Smooth muscle cell (in vitro differentiated cells): ENCODE data around the gene INTS1. TPM values are rescaled to one million over a fixed set of nuclear protein-coding genes. Genes with fewer than 3 reads are reported as not detected.
A peak's percentile ranks its signal among the peaks of the same experiment; 100 is the strongest.

ENCODE experiments used
- DNase-seq: peaks from one replicate; lab custom pipeline; 2025; ENCODE audit not compliant: unreplicated experiment; lab: John Stamatoyannopoulos, UW
- H2AFZ ChIP-seq: fragments of 200-600 bp; sonication (generic); 2 replicates; pipeline ENCODE4 v1.6.0; 2016; ENCODE audit warnings: antibody characterized with exemption, low read depth, mild to moderate bottlenecking
- H3F3A ChIP-seq: fragments of 200-600 bp; sonication (generic); 2 replicates; pipeline ENCODE4 v1.6.0; 2017; ENCODE audit warnings: antibody characterized with exemption, low read depth
- H3K27ac ChIP-seq: fragments of 200-600 bp; sonication (generic); 2 replicates; pipeline ENCODE4 v1.5.1; 2016; ENCODE audit warnings: low read depth, mild to moderate bottlenecking
- H3K27me3 ChIP-seq: fragments of 200-600 bp; sonication (generic); 2 replicates; pipeline ENCODE4 v1.6.1; 2016; ENCODE audit warnings: low read depth, mild to moderate bottlenecking
- H3K36me3 ChIP-seq: fragments of 200-600 bp; sonication (generic); 2 replicates; pipeline ENCODE4 v1.5.1; 2016; ENCODE audit warnings: low read depth
- H3K4me1 ChIP-seq: fragments of 200-600 bp; sonication (generic); 2 replicates; pipeline ENCODE4 v1.5.1; 2016; ENCODE audit warnings: low read depth
- H3K4me2 ChIP-seq: fragments of 200-600 bp; sonication (generic); 2 replicates; pipeline ENCODE4 v1.6.0; 2016; ENCODE audit warnings: mild to moderate bottlenecking
- H3K4me3 ChIP-seq: fragments of 200-600 bp; sonication (generic); 2 replicates; pipeline ENCODE4 v1.5.1; 2016; ENCODE audit warnings: mild to moderate bottlenecking
- H3K79me2 ChIP-seq: fragments of 200-600 bp; sonication (generic); 2 replicates; pipeline ENCODE4 v1.6.0; 2016; ENCODE audit warnings: low read depth, mild to moderate bottlenecking
- H3K9ac ChIP-seq: fragments of 200-600 bp; sonication (generic); 2 replicates; pipeline ENCODE4 v1.6.0; 2016; ENCODE audit warnings: low read depth
- H3K9me3 ChIP-seq: fragments of 200-600 bp; sonication (generic); replicated peaks from 2 replicates; pipeline ENCODE4 v1.5.1; 2016; ENCODE audit warnings: low read depth
- H4K20me1 ChIP-seq: fragments of 200-600 bp; sonication (generic); 2 replicates; pipeline ENCODE4 v1.6.0; 2016; ENCODE audit warnings: low read depth
- WGBS: methylation state at CpG from one replicate; pipeline ENCODE4 v1.1.7; 2016; ENCODE audit warnings: low lambda C conversion rate; 5-methylcytosine and 5-hydroxymethylcytosine counted together
- polyA plus RNA-seq: library from polyadenylated mRNA; unstranded; fragments of >200 nt; fragmentation: Nextera tagmentation; extraction: Ambion mirVana; gene quantifications from 2 replicates; pipeline ENCODE4 v1.2.1, GENCODE V29; 2016
- total RNA-seq: library from RNA; depleted of rRNA; stranded (reverse); fragments of >200 nt; gene quantifications from 2 replicates; pipeline ENCODE4 v1.2.3, GENCODE V29; 2014
- TF ChIP-seq, protein P1 (sequence below): fragments of 200-600 bp; sonication (generic); IDR thresholded peaks from 2 replicates; pipeline ENCODE4 v1.5.1; 2017; ENCODE audit warnings: borderline replicate concordance, mild to moderate bottlenecking, antibody characterized with exemption; ENCODE audit not compliant: insufficient read depth, poor library complexity, severe bottlenecking

The INTS1 gene
- total and polyA plus RNA-seq, 2 experiments from 2014 or later = 18.2 to 51.2 TPM

DNA sequence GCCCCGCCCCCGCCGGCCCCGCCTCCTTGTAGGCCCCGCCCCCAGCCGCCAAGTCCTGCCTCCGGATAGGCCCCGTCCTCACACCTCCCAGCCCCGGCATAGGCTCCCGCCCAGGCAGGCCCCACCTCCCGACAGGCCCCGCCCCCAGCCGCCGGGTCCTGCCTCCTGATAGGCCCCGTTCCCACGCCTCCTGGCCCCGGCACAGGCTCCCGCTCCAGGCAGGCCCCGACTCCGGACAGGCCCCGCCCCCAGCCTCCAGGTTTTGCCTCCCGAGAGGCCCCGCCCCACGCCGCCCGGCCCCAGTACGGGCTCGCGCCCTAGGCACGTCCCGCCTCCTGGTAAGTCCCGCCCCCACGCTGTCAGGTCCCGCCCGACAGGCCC, 44.7 kb downstream of the INTS1 start:
- Histone ChIP-seq H3K4me2 (peak overlapping the region; percentile 99), H2AFZ (no peak overlapping the region), H3K9me3 (no peaks in the 10 kb centered on the region), H3K4me1 (peaks cover 16% of the 10 kb centered on the region), H3K9ac (no peak overlapping the region), H3K79me2 (peaks cover 24% of the 10 kb centered on the region), H3F3A (peaks cover 3% of the 10 kb centered on the region), H3K36me3 (no peaks in the 10 kb centered on the region), H4K20me1 (peaks cover 35% of the 10 kb centered on the region), H3K4me3 (peak overlapping the region; percentile 91), H3K27me3 (no peaks in the 10 kb centered on the region), H3K27ac (peak overlapping the region; percentile 93)
- TF ChIP-seq, protein P1, sequence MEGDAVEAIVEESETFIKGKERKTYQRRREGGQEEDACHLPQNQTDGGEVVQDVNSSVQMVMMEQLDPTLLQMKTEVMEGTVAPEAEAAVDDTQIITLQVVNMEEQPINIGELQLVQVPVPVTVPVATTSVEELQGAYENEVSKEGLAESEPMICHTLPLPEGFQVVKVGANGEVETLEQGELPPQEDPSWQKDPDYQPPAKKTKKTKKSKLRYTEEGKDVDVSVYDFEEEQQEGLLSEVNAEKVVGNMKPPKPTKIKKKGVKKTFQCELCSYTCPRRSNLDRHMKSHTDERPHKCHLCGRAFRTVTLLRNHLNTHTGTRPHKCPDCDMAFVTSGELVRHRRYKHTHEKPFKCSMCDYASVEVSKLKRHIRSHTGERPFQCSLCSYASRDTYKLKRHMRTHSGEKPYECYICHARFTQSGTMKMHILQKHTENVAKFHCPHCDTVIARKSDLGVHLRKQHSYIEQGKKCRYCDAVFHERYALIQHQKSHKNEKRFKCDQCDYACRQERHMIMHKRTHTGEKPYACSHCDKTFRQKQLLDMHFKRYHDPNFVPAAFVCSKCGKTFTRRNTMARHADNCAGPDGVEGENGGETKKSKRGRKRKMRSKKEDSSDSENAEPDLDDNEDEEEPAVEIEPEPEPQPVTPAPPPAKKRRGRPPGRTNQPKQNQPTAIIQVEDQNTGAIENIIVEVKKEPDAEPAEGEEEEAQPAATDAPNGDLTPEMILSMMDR = no peak
- DNase-seq = peak; percentile 99
- under 1% methylated on average over 17 of the region's 35 CpGs for WGBS

DNA sequence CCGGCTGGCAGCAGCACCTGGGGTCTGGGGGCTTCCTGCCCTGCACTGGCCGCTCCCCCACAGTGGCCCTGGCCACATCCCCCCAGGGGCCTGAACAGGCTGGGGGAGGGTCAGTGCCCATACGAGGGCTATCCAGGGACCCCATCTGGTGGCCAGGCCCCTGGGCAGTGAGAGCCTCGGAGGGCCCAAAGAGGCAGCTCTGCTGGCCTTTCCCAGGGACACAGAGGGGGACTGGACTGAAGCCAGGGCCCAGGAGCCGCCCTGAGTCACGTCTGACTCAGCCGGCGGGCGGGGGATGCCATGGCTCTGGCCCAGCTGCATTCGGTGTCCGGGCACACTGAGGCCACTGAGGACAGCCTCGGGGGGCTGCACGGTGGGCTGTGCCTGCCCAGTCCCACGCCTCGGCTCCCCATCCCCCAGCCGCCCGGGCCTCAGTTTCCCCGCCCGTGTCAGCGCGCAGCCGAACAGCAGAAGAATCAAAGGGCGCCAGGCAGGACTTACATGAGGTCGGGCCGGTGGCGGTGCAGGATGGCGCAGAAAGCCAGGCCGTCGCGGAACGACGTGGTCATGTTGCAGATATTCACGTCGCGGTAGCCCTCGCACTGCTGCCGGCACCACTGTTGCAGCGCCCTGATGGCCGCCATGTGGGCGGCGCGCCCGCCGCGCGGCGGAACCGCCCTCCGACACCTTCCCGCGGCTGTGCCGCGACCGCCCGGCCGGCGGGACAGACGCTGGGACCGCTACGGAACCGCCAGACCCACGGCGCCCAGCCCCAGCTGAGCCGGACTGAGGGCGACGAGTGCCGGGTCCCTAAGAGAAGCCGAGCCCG, 45.3 kb downstream of the INTS1 start, which contains the start of gene MICALL2:
Gene MICALL2, minus strand, starts transcription at position 788 of the 829 bp plus-strand sequence. Its CDS starts 144 bp downstream, at position 644.
- Histone ChIP-seq H3K27me3 (no peaks in the 10 kb centered on the region), H2AFZ (no peak within 1 kb of the TSS), H3K27ac (peak within 1 kb of the TSS; percentile 93), H3K4me2 (peak within 1 kb of the TSS; percentile 99), H3K9me3 (no peaks in the 10 kb centered on the region), H3K79me2 (peaks cover 24% of the 10 kb centered on the region), H4K20me1 (peaks cover 41% of the 10 kb centered on the region), H3F3A (peaks cover 3% of the 10 kb centered on the region), H3K9ac (peak within 1 kb of the TSS; percentile 94), H3K4me3 (peak within 1 kb of the TSS; percentile 91), H3K36me3 (no peaks in the 10 kb centered on the region), H3K4me1 (peaks cover 16% of the 10 kb centered on the region)
- WGBS = 6% methylated on average over 63 of the region's 69 CpGs
- TF ChIP-seq, protein P1 = no peak
- peak; percentile 84 for DNase-seq

DNA sequence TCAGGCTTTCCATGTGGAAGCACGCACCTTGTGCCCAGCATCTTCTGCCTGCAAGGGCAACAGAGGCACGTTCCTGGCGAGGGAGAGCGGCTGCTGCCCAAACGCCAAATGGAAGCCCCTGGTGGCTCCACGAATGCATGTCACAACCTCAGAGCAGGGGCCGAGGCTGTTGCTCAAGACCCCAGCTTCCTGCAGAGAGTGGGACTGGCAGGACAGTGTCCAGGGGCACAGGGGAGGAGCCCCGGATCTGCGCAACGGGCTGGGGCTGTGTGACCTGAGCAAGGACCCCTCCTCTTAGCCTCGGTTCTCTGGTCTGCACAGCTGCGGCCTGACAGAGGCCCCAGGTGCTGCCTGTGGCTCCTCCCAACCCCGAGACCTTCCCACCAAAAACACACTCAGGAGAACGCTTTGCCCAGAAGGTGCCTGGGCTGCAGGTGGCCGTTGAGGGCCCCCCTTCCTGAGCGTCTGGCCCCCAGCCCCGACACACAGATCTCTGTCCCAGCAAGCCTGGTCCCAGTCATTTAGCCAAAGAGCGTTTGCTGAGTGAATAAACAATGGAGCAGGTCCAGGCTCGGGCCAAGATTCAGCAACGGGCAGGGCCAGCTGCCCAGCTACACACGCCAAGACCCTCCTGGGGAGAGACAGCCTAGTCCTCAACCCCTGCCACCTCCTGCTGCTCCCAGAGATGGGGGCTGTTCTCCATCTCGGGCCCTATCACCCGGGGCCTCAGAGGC, 46.1 kb downstream of the INTS1 start:
- H4K20me1 ChIP-seq = peaks cover 48% of the 10 kb centered on the region
- H3K27me3 ChIP-seq = no peaks in the 10 kb centered on the region
- peaks cover 3% of the 10 kb centered on the region for H3F3A ChIP-seq
- H3K79me2 ChIP-seq = peaks cover 24% of the 10 kb centered on the region
- 71% methylated on average over 23 of the region's 23 CpGs for WGBS
- peak overlapping the region; percentile 94 for H3K9ac ChIP-seq
- peak overlapping the region; percentile 99 for H3K4me2 ChIP-seq
- no peaks in the 10 kb centered on the region for H3K36me3 ChIP-seq
- DNase-seq = no peak
- TF ChIP-seq, protein P1 = no peak
- no peaks in the 10 kb centered on the region for H3K9me3 ChIP-seq
- H3K4me3 ChIP-seq = peak overlapping the region; percentile 91
- peaks cover 16% of the 10 kb centered on the region for H3K4me1 ChIP-seq
- peak overlapping the region; percentile 93 for H3K27ac ChIP-seq
- H2AFZ ChIP-seq = no peak overlapping the region
